HG03066 (cell line): ENCODE results near the gene SOX6.
"Not testable (repeated sequence)": the region's sequence is repeated elsewhere in the genome, so short reads cannot be mapped to it uniquely, and the experiment has no call there.

Experiments
- ATAC-seq: cut with Tn5 transposase; IDR thresholded peaks from one replicate; pipeline ENCODE4 v1.9.1; 2021; ENCODE audit warnings: low read depth; ENCODE audit not compliant: unreplicated experiment

Gene SOX6

DNA sequence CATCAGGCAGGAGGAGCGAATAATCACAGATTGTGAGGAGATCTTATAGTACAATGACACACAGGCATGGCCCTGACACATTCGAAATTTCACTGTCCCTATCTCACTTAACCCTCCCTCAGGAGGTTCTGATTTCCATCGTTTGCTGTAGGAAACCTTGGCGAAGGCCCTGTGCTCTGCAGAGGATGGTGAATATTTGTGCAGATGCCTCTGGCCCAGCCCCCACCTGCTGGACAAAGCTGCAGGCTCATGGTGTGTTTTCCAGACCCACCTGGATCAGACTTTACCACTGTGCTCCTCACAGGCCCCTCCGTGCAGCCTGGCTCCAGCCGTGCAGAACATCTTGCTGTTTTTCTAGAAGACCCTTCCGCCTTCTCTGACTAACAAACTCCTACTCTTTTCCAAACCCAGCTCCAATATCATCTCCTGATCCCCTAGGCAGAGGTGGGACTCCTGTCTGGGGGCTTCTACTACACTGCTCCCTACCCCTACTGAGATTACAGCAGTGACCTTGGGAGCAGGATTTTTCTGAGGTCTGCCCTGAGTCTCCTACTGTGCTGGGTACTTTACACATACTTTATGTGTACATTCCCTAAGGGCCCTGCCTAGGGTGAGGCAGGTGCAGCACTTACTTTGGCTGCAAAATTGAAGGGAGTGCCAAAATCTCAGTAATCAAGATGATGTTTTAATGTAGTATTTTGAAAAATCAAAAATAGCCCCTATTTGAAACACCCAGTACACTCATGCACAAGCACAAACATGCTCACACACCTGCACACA is 412.7 kb downstream of the SOX6 start:
- no peak for ATAC-seq

DNA sequence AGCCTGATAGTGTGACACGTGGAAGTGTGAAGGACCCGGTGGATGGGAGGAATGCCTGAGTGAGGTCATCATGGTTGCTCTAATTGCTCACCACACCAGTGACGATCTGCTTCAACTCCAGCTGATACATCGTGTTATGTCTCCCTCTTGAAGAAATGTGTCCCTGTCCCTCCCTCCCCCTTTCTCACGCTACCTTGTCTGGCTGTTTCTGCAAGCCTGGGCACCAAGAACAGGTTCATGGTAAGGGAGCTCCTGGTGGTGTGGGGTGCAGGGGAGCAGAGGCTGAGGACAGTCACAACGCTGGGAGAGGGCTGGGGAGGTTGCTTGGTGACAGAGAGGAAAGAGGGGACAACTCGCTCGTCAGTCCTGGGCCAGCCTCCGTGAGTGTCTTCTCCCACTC is 413.4 kb downstream of the SOX6 start:
- no peak for ATAC-seq

DNA sequence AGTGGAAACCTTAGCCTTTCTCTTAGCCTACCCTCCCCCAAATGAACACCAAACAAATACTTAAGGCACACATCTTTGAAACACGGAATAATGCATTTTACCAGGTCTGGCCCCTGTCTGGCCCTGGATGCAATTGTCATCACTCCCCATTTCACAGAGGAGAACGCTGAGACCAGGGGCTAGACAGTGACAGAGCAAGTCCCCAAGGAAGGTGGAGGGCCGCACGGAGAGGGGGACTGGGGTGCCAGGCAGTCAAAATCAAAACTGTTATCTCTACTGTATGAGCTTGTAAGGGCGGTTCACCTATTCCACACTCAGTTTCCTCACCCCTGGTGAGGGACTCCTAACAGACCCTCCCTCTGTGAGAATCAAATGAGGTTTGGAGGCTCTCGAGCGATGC is 414.2 kb downstream of the SOX6 start:
- ATAC-seq: no peak

DNA sequence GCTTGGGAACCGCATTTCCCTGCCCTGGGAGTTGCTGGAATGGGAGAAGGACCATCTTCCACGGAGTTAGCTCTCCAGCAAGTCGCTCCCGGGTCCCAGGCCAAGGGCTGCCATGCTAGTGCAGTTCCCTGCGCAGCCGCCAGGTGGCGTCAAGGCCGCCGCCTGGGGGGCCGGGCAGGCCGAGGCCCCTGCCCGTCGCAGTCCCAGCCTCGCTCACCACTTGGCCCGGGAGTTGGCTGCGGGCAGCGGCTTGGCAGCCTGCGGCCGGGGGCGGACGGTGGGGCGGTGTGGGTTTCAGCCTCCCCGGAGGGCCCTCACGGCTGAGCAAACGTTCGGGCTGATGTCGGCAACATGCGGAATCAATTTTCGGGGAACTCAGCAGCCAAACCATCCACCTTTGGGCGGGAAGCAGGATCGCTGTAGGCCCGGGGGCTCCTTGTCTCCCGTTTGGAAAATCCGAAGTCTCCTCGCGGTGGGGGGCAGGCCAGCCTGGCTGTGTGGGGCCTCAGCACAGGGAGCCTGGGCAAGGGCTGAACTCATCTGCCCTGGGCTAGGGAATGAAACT is 415.1 kb downstream of the SOX6 start:
- no peak for ATAC-seq

DNA sequence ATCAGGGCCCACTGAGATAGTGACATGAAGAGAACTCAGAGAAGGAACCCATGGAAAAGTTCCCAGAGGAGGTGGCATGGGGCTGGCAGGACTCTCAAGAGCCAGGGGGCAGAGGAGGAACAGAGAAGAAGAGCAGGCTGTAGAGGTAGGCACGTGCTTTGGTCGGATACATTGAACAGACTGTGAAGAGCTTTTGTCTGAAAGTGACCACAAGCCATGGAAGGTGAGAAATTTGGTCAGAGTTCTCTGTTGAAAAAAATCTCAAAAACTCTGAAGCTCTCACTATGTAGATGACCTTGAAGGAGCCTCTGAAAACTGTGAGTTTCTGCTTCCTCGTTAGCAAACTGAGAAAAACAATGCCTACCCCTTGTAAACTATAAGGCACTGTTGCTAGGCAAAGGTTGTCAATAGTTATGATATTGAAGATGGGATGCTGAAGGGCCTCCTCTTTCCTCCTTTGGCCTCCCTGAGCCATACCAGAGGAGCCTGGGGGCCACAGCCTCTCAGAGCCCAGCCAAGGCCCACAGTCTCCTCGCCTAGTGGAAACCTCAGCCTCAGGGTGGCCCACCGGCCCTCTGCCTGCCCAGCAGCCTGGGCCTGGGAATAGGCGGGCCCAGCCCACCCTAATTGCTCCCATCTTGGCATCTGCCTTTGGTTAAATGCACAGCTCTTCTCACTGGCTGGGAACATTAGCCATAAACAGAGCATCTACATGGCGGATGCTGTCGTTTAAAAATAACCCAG is 415.7 kb downstream of the SOX6 start:
- no peak for ATAC-seq

DNA sequence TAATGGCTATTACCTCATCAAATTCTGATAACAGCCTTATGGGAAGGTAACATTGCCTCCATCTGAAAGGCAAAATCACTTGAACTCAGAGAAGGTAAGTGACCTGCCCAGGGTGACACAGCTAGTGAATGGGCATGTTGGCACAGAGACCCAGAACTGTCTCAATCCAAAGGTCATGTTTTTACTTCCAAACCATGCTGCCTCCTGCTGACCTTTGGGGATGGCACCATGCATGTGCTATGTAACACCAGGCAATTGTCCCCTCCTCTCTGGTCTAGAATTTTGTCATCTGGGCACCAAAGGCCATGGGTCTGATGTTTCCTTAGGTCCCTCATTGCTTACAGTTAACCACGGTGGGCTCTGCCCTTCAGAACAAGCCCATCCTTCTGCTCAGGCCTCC is 417.4 kb downstream of the SOX6 start:
- ATAC-seq: no peak

DNA sequence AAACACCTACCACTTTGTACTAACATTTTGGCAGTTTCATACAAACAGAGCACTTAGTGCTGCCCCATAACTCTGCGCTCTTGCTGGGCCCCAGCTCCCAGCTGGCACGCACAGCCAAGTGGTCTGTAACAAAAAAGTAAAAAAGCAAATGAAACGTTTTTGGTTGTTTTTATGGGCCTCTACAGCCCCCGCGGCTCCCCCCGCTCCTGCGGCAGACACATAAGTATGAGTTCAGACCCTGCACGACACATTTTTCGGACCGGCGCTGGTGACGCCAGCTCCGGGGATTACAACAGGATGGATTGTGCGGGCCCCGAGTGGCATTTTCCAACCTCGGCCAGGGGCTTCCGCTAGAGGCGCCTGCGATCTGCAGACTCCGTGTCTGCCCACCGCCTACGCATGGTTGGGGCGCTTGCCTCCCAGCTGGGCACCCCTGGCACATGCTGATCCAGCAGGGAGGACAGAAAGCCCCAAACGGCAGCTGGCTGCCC is 418.2 kb downstream of the SOX6 start:
- ATAC-seq: no peak

DNA sequence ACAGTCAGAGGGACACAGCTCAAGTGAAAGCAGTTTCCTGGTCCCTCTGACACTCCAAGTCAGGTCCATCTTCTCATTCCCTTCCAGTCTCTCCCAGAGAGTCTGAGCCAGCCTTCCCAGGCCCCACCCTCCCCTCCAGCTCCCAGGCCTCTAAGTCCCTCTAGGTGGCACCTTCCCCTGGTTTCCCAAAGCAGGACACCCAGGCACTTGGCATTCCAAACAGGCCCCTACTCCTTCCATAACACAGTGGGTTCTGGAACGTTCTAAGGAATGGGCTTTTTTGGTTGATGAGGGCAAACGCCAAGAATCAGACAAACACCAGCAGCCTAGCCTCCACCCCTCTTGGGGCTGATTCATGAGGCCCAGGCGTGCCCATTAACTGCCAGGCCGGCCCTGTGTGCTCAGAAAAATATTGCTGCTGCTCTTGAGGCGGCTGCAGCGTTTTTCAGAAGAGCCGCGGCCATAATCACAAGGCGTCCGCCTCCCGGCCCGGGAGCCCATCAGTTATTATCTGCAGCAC is 418.7 kb downstream of the SOX6 start:
- no peak for ATAC-seq

DNA sequence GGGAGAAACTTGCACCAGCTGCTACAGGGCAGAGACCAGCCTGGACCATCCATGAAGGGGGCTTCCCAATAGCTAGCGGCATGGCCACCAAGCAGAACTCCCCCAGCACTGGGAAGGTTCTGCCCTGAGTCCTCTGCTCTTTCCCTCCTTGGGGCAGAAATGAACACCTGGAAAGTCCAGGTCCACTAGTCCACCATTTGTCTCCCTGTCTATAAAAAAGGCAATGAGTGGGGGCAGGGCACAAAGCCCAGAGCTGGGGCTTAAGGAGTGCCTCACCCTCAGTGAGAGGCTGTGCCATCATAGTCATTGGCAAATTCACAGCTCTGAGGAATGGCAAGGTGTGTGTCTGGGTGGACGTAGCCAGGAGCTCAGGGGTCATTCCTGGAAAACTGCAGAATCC is 420.3 kb downstream of the SOX6 start:
- ATAC-seq: no peak

DNA sequence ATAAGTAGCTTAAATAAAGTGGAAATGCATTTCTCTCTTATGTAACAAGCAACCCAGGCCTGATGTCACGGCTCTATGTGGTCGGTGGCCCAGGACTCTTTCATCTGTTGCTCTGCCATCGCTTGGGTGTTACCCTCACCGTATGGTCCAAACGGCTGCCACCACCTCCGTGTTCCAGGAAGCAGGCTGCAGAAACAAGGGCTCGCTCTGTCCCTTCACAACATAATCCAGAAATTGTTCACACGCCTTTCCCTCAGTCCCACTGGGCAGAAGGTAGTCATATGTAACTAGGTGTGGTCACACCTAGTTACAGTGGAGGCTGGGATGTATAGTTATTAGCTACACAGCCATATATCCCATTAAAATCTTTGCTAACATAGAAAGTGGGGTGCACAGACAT is 421.0 kb downstream of the SOX6 start:
- no peak for ATAC-seq

DNA sequence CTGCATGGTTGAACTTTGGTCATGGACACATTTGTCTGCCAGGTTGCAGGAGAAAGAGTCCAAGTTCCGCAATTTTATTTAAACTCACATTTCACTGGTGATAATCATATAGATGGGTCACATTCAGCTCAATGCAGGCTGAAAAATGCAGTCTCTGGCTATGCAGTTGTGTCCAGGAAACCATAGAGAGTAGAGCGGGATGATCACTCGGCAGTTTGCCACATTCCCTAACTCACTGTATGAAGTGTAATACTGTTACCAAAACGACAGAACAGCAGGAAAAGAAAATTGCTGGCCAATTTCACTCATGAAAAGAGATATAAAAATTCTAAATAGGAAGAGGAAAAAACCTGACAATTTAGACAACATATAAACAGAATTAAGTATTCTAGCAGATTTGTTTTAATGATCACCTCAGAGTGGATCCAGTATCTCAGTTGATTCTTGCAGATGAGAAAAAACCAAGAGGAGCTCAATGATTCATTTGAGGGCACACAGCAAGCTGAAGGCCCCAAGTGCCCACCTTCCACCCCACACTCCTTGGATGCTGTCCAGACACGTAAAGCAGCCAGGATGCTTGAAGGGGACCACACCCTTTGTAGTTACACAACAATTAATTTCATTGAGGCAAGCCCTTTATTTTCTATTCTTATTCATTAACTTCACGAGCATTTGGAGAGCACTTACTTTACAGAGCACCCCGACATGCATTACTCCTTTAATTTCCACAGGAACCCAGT is 422.3 kb downstream of the SOX6 start:
- ATAC-seq: no peak

DNA sequence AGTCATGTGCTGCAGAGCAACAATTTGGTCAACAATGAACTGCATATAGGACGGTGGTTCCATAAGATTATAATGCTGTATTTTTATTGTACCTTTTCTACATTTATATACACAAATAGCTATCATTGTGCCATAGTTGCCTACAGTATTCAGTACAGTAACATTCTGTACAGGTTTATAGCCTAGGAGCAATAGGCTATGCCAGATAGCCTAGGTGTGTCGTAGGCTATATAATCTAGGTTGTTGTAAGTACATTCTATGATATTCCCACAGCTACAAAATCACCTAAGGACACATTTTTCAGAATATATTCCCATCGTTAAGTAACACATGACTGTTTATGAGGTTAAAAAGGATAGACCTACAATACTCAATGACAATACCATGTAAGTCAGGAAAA is 423.9 kb downstream of the SOX6 start:
- ATAC-seq: no peak

DNA sequence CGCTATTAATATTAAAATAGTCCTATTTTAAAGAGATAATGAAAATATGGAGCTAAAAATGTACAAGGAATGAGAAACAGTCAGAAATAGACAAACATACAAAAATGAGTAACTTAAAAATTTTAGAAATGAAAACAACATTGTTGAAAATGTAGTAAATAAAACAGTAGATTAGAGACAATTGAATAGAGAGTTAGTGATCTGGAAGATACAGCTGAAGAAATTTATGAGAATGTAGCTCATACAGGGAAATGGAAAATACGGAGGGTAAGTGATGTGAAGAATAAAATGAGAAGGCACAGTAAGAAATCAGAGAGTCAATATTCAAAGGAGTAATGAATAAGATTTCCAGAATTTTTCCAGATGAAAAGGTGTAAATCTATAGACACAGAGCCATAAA is 424.8 kb downstream of the SOX6 start:
- no peak for ATAC-seq

DNA sequence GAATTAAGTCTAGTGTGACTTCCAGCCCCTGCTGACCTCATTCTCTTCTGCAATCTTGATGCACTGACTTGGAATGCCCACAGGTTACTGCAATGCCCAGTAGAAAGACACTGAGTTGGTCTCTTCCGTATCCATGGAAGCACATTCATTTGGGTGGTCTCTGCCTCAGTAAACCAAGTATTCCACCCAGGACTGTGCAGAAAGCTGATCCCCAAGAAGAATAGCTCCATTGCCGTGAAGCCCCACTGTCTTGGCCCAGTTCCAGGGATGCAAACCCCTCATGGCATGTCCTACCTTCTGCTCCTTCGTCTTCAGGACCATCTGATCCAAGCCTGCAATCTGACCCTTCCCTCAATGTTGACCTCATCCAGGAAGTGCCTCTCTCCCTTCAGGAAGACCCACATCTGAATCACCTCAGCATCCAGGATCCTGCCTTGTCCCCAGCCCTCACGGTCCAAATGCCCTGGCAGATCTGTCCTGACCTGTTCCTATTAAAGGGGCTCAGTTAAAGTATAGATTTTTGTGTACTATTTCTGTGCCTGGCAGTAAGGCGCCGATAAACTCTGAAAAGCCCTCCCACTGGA is 425.8 kb downstream of the SOX6 start:
- ATAC-seq: no peak

DNA sequence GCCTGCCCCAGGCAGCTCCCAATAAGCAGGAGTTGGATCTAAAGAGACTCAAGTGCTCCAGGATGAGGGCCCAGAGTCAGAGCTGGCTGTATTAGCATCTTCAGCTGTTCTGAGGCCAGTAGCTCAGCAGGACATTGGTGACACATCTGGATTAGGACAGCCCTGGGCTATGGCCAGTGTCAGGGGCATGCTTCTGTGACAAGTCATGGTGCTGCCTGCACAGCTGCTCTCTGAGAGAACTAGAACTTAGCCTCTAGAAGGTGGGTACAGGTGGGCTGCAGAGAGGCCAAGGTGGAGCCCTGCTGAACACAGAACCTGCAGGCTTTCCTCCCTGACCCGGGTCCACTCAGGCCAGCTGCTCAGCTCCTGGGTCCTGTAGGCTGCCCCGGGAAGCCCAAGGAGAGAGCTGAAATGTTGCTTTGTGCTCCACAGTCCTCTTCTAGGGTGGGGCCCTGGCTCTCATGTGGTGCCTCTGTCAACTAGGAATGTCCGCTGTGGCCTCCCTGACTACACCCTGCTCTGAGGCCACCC is 426.9 kb downstream of the SOX6 start:
- no peak for ATAC-seq

DNA sequence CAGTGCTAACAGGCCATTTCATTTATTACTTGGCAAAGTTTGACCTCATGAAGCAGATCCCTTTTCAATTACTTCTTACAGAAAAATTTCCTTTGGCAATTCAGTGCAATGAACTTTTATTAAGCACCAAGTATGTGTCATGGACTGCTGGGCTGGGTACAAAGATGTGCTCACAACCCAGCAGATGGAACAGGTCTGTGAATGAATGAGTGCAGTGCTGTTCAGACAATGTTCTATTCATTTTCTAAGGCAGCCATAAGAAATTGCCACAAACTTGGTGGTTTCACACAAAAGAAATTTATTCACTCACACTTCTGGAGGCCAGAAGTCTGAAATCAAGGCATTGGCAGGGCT is 428.5 kb downstream of the SOX6 start:
- ATAC-seq: no peak

DNA sequence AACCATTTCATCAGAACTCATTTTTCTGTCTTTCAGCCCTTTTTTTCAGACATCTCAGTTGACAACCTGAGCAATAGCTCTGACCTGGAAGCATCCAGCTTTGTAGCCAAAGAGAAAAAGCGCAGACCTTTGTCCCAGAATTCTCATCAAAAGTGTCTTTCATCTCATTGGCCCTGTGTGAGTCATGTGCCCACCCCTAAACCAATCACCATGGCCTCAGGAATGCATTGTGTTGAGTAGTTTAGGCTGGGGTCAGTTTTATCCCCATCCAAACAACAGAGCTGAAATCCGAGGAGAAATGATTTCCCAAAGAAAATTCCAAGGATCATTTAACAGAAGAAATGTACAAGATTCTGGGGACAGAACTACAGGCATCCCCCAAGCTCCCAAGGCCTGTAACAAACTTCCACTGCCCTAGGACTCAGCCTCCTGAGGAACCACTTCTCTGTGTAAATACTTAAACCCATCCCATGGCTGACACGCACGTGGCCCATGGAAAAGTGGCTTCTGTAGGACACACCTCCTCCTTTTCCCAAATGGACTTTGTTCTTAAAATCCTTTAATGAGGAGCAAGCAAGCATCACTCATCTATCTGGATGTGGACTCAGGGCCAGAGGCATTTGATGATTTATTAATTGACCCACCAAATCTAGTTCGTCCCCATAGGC is 429.0 kb downstream of the SOX6 start:
- no peak for ATAC-seq

DNA sequence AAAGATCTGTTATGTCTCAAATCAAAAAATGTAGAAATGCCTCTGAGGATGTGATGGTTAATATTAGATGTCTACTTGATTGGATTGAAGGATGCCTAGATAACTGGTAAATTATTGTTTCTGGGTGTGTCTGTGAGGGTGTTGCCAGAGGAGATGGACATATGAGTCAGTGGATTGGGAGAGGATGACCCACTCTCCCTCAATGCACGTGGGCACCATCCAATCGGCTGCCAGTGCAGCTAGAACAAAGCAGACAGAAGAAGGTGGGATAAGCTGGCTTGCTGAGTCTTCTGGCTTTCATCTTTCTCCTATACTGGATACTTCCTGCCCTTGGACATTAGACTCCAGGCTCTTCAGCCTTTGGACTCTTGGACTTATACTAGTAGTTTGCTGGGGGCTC is 430.3 kb downstream of the SOX6 start:
- ATAC-seq: no peak

DNA sequence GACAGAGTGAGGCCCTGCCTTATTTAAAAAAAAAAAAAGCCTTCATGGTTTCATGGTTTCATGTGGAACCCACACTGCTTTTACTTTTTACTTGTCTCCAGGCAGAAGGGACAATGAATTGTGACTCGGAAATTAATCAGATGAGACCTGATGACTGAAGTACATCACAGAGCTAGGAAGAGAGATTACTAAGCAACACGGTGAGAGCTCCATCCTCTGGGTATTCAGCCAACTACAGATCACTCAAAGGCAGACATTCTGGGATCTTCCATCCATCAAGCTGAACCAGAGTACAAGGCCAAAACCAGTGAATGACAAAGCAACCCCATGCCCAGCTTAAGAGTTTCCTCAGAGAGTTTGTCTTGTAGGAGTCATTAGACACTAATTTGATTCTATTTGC is 433.2 kb downstream of the SOX6 start:
- ATAC-seq: no peak

DNA sequence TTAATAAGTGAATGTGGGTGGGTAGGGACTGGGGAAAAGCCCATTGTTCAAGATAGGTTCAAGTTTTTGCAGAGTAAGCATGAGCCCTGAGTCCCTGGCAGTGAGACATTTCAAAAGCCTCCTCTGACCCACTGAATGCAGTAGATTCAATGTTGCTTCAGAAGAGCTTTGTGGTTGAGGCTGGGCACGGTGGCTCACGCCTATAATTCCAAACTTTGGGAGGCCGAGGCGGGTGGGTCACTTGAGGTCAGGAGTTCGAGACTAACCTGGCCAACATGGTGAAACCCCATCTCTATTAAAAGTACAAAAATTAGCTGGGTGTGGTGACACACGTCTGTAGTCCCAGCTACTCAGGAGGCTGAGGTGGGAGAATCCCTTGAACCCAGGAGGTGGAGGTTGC is 433.6 kb downstream of the SOX6 start:
- ATAC-seq: not testable (repeated sequence)
